Trophoblast cell (in vitro differentiated cells and primary cell): ENCODE measurements around the gene SYNPR.

ENCODE experiments used
- DNase-seq, 2 donors: peaks; one replicate each; pipeline ENCODE4 v3.0.0-alpha.2; 2016
- H2AFZ ChIP-seq: 2 replicates; pipeline ENCODE4 v1.6.1; 2013; ENCODE audit warnings: low read length, moderate library complexity, mild to moderate bottlenecking; ENCODE audit not compliant: insufficient read depth, poor library complexity
- H2AK5ac ChIP-seq: 2 replicates; pipeline ENCODE4 v1.6.1; 2013; ENCODE audit warnings: mild to moderate bottlenecking, low read length
- H2BK120ac ChIP-seq: 2 replicates; pipeline ENCODE4 v1.6.1; 2013; ENCODE audit warnings: low read length, mild to moderate bottlenecking, moderate library complexity; ENCODE audit not compliant: insufficient read depth, poor library complexity
- H2BK12ac ChIP-seq: 2 replicates; pipeline ENCODE4 v1.6.1; 2013; ENCODE audit warnings: mild to moderate bottlenecking, low read length, moderate library complexity
- H2BK5ac ChIP-seq: 2 replicates; pipeline ENCODE4 v1.6.1; 2013; ENCODE audit warnings: low read length, low read depth, moderate library complexity, mild to moderate bottlenecking; ENCODE audit not compliant: poor library complexity
- H3K14ac ChIP-seq: 2 replicates; pipeline ENCODE4 v1.6.1; 2013; ENCODE audit warnings: mild to moderate bottlenecking, low read length
- H3K18ac ChIP-seq: 2 replicates; pipeline ENCODE4 v1.6.1; 2013; ENCODE audit warnings: mild to moderate bottlenecking, low read length
- H3K23ac ChIP-seq: 2 replicates; pipeline ENCODE4 v1.6.1; 2013; ENCODE audit warnings: low read length
- H3K27ac ChIP-seq: 2 replicates; pipeline ENCODE4 v1.5.1; 2013; ENCODE audit warnings: low read depth, mild to moderate bottlenecking, inconsistent platforms, low read length, moderate library complexity
- H3K27me3 ChIP-seq: 2 replicates; pipeline ENCODE4 v1.6.1; 2013; ENCODE audit warnings: inconsistent platforms, mild to moderate bottlenecking, low read length, moderate library complexity; ENCODE audit not compliant: insufficient read depth
- H3K36me3 ChIP-seq, 2 experiments: 1 replicate in 1 of 2; 2 replicates in 1 of 2; pipeline ENCODE4 v1.6.1; 2013; ENCODE audit warnings: low read length in 2 of 2, mild to moderate bottlenecking in 2 of 2, moderate library complexity in 1 of 2; ENCODE audit not compliant: insufficient read depth in 2 of 2, control insufficient read depth in 1 of 2
- H3K4ac ChIP-seq: 2 replicates; pipeline ENCODE4 v1.6.1; 2013; ENCODE audit warnings: low read depth, mild to moderate bottlenecking, low read length, moderate library complexity
- H3K4me1 ChIP-seq, 2 experiments: 1 replicate in 1 of 2; 2 replicates in 1 of 2; pipeline ENCODE4 v1.6.1; 2013; ENCODE audit warnings: low read length in 2 of 2, mild to moderate bottlenecking in 2 of 2, moderate library complexity in 1 of 2; ENCODE audit not compliant: insufficient read depth in 2 of 2, control insufficient read depth in 1 of 2
- H3K4me2 ChIP-seq: 2 replicates; pipeline ENCODE4 v1.6.1; 2013; ENCODE audit warnings: inconsistent platforms, mild to moderate bottlenecking, low read length, moderate library complexity
- H3K4me3 ChIP-seq: 2 replicates; pipeline ENCODE4 v1.5.1; 2013; ENCODE audit warnings: mild to moderate bottlenecking, low read depth, low read length, inconsistent platforms
- H3K79me1 ChIP-seq: one replicate; pipeline ENCODE4 v1.6.1; 2013; ENCODE audit warnings: low read length
- H3K79me2 ChIP-seq: 2 replicates; pipeline ENCODE4 v1.6.1; 2013; ENCODE audit warnings: low read length, mild to moderate bottlenecking; ENCODE audit not compliant: control insufficient read depth, insufficient read depth, poor library complexity
- H3K9ac ChIP-seq: 2 replicates; pipeline ENCODE4 v1.6.1; 2013; ENCODE audit warnings: mild to moderate bottlenecking, low read length
- H3K9me3 ChIP-seq: 2 replicates; pipeline ENCODE4 v1.6.1; 2013; ENCODE audit warnings: low read depth, mild to moderate bottlenecking, control low read depth, inconsistent platforms, low read length; ENCODE audit not compliant: insufficient read depth
- H4K12ac ChIP-seq: 2 replicates; pipeline ENCODE4 v1.6.1; 2013; ENCODE audit warnings: low read depth, mild to moderate bottlenecking, low read length, moderate library complexity
- H4K8ac ChIP-seq: 2 replicates; pipeline ENCODE4 v1.6.1; 2013; ENCODE audit warnings: low read depth, mild to moderate bottlenecking, low read length, moderate library complexity
- H4K91ac ChIP-seq: one replicate; pipeline ENCODE4 v1.6.1; 2013; ENCODE audit warnings: low read depth, mild to moderate bottlenecking, low read length, moderate library complexity
- WGBS: extraction: QIAGEN DNeasy Blood & Tissue Kit; methylation state at CpG from one replicate; pipeline ENCODE4 v1.1.7; 2013; ENCODE audit warnings: missing lambda C conversion rate; ENCODE audit not compliant: insufficient read length, insufficient coverage; ENCODE audit errors: extremely low coverage; 5-methylcytosine and 5-hydroxymethylcytosine counted together

SYNPR gene

GRCh38 chr3:63561879-63562278, 283.8 kb downstream of the SYNPR start:
- Histone ChIP-seq H3K79me2 (no peaks in the 10 kb centered on the region), H3K4me1 (no peaks in the 10 kb centered on the region), H3K4ac (no peak overlapping the region), H3K27me3 (no peaks in the 10 kb centered on the region), H4K12ac (no peak overlapping the region), H2BK5ac (no peak overlapping the region), H3K9ac (no peak overlapping the region), H3K4me3 (no peak overlapping the region), H2BK120ac (no peak overlapping the region), H2BK12ac (no peak overlapping the region), H2AK5ac (no peak overlapping the region), H3K79me1 (no peaks in the 10 kb centered on the region), H3K23ac (no peak overlapping the region), H3K14ac (no peak overlapping the region), H2AFZ (no peak overlapping the region), H3K18ac (no peak overlapping the region), H3K36me3 (no peaks in the 10 kb centered on the region), H3K27ac (no peak overlapping the region), H3K9me3 (no peaks in the 10 kb centered on the region), H4K8ac (no peak overlapping the region), H3K4me2 (no peak overlapping the region), H4K91ac (no peak overlapping the region)
- DNase-seq = no peak
- no CpG with 5 or more reads among the region's 1 CpG for WGBS

- Histone ChIP-seq H4K8ac (no peak overlapping the region), H3K9ac (no peak overlapping the region)
Measured at GRCh38 chr3:63562323-63562722, 284.2 kb downstream of the SYNPR start.

GRCh38 chr3:63563572-63563971, 285.5 kb downstream of the SYNPR start:
- H2BK120ac ChIP-seq = no peak overlapping the region

More at GRCh38 chr3:63562323-63562722, 284.2 kb downstream of the SYNPR start:
- Histone ChIP-seq H3K4ac (no peak overlapping the region), H2BK5ac (no peak overlapping the region), H2AK5ac (no peak overlapping the region), H3K4me2 (no peak overlapping the region), H3K36me3 (no peaks in the 10 kb centered on the region), H3K4me1 (no peaks in the 10 kb centered on the region), H4K91ac (no peak overlapping the region), H3K9me3 (no peaks in the 10 kb centered on the region), H3K18ac (no peak overlapping the region), H3K27ac (no peak overlapping the region), H3K14ac (no peak overlapping the region), H3K23ac (no peak overlapping the region), H4K12ac (no peak overlapping the region), H3K79me1 (no peaks in the 10 kb centered on the region), H3K4me3 (no peak overlapping the region), H2BK12ac (no peak overlapping the region), H2BK120ac (no peak overlapping the region), H3K27me3 (no peaks in the 10 kb centered on the region), H2AFZ (no peak overlapping the region), H3K79me2 (no peaks in the 10 kb centered on the region)
- WGBS = no CpG with 5 or more reads among the region's 4 CpGs
- no peak for DNase-seq

GRCh38 chr3:63565220-63565619, 287.1 kb downstream of the SYNPR start:
- Histone ChIP-seq H4K8ac (no peak overlapping the region), H3K36me3 (no peaks in the 10 kb centered on the region), H3K23ac (no peak overlapping the region), H3K4ac (no peak overlapping the region), H3K14ac (no peak overlapping the region), H3K4me1 (no peaks in the 10 kb centered on the region), H3K4me3 (no peak overlapping the region), H4K91ac (no peak overlapping the region), H3K27ac (no peak overlapping the region), H3K4me2 (no peak overlapping the region), H3K9ac (no peak overlapping the region), H2BK5ac (no peak overlapping the region), H3K27me3 (no peaks in the 10 kb centered on the region), H4K12ac (no peak overlapping the region), H2BK120ac (no peak overlapping the region), H2AFZ (no peak overlapping the region), H2AK5ac (no peak overlapping the region), H3K9me3 (no peaks in the 10 kb centered on the region), H3K18ac (no peak overlapping the region), H3K79me1 (no peaks in the 10 kb centered on the region), H3K79me2 (no peaks in the 10 kb centered on the region), H2BK12ac (no peak overlapping the region)
- WGBS = no CpG with 5 or more reads among the region's 6 CpGs
- DNase-seq = no peak

More at GRCh38 chr3:63563572-63563971, 285.5 kb downstream of the SYNPR start:
- DNase-seq = no peak
- Histone ChIP-seq H3K79me1 (no peaks in the 10 kb centered on the region), H3K14ac (no peak overlapping the region), H4K91ac (no peak overlapping the region), H3K4me2 (no peak overlapping the region), H3K23ac (no peak overlapping the region), H3K36me3 (no peaks in the 10 kb centered on the region), H2AFZ (no peak overlapping the region), H3K9ac (no peak overlapping the region), H2BK12ac (no peak overlapping the region), H3K79me2 (no peaks in the 10 kb centered on the region), H3K27me3 (no peaks in the 10 kb centered on the region), H4K8ac (no peak overlapping the region), H3K27ac (no peak overlapping the region), H3K4ac (no peak overlapping the region), H4K12ac (no peak overlapping the region), H3K9me3 (no peaks in the 10 kb centered on the region), H2BK5ac (no peak overlapping the region), H3K18ac (no peak overlapping the region), H3K4me3 (no peak overlapping the region), H2AK5ac (no peak overlapping the region), H3K4me1 (no peaks in the 10 kb centered on the region)
